Measurements from ENCODE around the gene DHRS7B.
A peak's percentile ranks its signal among the peaks of the same experiment; 100 is the strongest.
"Not testable (repeated sequence)": the region's sequence is repeated elsewhere in the genome, so short reads cannot be mapped to it uniquely, and the experiment has no call there.

Gene DHRS7B

DNA sequence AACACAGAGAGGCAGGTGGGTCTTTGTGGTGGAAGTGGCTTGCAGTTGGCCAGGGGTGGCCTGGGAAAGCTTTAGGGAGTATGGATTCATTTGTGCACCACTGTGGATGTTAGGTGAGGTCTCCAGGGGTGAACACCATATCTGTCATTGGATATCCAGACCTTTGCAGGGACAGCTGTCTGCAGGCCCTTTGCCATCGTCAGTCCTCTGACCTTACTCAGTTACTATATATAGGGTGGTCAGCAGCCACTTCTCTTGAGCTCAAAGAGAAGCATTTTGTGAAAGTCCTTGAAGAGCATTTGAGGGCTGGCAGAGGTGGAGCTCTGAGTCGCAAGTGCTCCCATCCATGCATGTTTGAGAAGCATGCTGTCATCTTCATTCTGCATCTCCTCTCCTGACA is 46.8 kb downstream of the DHRS7B start:
- H3K9me3 Mint-ChIP-seq: no peaks in the 10 kb centered on the region

DNA sequence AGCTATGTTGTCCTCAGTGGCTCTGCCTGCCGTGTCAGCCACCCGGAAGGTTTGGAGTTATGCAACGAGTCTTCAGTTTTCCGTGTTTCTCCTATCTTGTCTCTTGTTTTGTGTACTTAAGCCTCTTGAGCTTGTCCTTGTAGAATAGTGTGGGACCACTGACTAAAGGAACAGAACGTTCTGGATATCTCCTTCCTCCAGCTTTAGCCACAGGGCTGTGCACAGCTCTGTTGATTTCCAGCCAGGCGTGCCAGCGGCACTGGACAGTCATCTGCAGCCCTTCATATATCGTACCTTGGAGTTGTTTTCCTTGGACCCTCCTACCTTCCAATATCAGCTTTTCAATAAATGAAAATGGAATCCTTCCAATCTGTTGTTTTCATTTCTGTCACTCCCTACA is 47.4 kb downstream of the DHRS7B start:
- Mint-ChIP-seq H3K36me3 (ENCODE audit: low read depth) (peaks cover 21% of the 10 kb centered on the region), H3K27ac (no peak overlapping the region), H3K4me3 (no peak overlapping the region), H3K4me1 (ENCODE audit: low read depth) (peaks cover 13% of the 10 kb centered on the region), H3K9me3 (no peaks in the 10 kb centered on the region), H3K27me3 (no peaks in the 10 kb centered on the region)

More for the DNA sequence above, 46.8 kb downstream of the DHRS7B start:
- H3K36me3 Mint-ChIP-seq (ENCODE audit: low read depth): peaks cover 16% of the 10 kb centered on the region
- H3K27ac Mint-ChIP-seq: no peak overlapping the region
- H3K27me3 Mint-ChIP-seq: no peaks in the 10 kb centered on the region
- H3K4me3 Mint-ChIP-seq: no peak overlapping the region
- peaks cover 13% of the 10 kb centered on the region for H3K4me1 Mint-ChIP-seq (ENCODE audit: low read depth)

DNA sequence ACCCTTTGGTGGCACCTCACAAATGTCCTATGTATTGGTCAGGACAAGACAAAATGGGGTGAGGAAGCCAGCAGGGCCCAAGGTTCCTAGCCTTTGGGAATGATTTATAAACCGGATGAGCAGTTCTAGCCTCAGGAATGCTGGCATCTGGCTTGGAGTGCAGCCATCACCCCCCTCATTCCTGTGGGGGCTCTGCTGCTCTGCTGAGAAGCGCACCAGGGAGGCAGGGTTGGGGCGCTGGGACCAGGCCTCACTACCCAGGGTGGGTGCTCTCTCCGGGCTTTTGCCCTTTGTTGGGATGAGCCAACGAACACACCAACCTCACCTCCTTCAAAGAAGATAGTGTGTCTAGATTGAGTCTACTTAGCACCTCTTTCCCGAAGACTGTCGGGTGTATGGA is 47.9 kb downstream of the DHRS7B start:
- Mint-ChIP-seq H3K36me3 (ENCODE audit: low read depth) (peaks cover 21% of the 10 kb centered on the region), H3K4me1 (ENCODE audit: low read depth) (peaks cover 13% of the 10 kb centered on the region), H3K4me3 (no peak overlapping the region), H3K9me3 (no peaks in the 10 kb centered on the region), H3K27me3 (no peaks in the 10 kb centered on the region), H3K27ac (no peak overlapping the region)

DNA sequence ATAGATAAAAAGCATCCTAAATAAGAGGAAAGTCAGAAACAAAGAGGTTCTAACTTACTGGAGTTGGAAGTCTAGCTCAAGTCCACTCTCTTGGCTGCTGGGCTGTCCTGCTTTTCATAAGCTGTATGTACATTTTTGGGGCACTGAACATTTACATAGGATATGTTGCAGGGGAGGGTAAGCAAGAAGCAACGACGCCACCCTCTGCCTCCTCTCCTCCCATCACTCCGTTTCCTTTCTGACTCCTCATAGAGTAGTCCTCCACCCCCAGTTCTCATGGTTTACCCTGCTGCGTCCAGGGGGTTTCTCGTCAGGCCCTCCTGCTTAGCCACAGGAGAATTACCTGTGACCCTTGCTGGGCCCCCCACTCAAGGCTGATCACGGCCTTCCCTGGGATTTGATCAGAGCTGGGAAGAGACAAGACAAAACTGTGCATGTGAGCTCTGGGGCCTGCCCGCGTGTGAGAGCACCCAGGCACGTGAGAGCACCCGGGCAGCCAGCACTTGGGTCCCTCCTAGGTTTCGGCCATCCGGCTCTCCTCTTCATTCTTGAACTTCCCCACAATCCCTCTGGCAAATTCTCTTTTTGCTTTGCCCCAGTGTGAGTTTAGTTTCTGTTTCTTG is 50.1 kb downstream of the DHRS7B start:
- Mint-ChIP-seq H3K27ac (no peak overlapping the region), H3K27me3 (no peaks in the 10 kb centered on the region), H3K4me3 (no peak overlapping the region), H3K4me1 (ENCODE audit: low read depth) (peaks cover 3% of the 10 kb centered on the region), H3K36me3 (ENCODE audit: low read depth) (peaks cover 21% of the 10 kb centered on the region), H3K9me3 (no peaks in the 10 kb centered on the region)

DNA sequence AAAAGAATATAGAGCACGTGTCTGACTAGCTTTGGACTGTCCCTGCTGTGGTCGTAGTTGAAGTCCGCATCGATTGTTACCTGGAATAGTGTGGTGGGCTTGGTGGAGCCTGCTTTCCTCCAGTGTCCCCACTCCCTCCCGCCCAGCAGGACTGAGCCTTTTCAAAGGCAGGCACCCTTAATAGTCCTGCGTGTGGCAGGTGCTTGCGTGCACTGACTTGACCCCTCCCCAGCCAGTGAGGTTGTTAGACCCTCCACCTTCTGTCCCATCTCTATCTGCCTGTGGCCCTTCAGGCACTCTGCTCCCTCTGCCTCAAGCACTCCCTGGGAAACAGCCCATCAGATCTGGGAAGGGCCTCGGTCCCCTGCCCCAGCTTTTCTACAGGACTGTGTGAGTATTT is 50.6 kb downstream of the DHRS7B start:
- Mint-ChIP-seq H3K27me3 (no peaks in the 10 kb centered on the region), H3K27ac (no peak overlapping the region), H3K9me3 (no peaks in the 10 kb centered on the region), H3K4me1 (ENCODE audit: low read depth) (no peaks in the 10 kb centered on the region), H3K36me3 (ENCODE audit: low read depth) (peaks cover 21% of the 10 kb centered on the region), H3K4me3 (no peak overlapping the region)

DNA sequence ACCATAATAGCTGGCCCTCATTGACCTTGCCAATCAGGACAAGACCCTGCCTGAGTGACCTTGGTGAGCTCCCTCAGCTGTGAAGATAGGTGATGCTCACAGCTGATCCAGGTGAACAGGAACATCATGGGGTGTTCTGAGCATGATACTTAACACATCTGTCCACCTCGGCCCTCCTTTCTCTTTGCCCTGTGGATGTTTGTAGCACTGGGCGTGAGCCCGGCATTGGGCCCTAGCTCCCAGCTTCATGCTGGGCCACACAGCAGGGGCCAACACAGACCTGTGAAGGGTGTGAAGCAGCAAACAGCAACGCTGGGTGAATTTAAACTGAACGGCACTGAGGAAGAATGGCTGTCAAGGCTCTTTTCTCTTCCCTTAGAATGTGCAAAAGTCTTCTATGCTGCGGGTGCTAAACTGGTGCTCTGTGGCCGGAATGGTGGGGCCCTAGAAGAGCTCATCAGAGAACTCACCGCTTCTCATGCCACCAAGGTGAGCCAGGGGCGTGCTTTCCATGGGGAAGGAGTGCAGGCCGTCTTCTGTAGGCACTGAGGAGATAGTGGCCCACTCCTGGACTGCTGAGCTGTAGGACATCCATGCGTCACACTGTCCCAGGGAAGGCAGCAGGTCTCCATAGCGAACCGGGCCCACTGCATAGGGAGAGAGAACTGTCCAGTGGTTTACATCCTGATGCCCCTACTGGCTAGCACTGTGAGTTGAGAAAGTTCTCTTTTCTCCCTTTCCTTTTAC is 51.3 kb downstream of the DHRS7B start:
- Mint-ChIP-seq H3K4me1 (ENCODE audit: low read depth) (no peaks in the 10 kb centered on the region), H3K36me3 (ENCODE audit: low read depth) (peaks cover 18% of the 10 kb centered on the region), H3K9me3 (no peaks in the 10 kb centered on the region), H3K4me3 (no peak overlapping the region), H3K27ac (no peak overlapping the region), H3K27me3 (no peaks in the 10 kb centered on the region)

DNA sequence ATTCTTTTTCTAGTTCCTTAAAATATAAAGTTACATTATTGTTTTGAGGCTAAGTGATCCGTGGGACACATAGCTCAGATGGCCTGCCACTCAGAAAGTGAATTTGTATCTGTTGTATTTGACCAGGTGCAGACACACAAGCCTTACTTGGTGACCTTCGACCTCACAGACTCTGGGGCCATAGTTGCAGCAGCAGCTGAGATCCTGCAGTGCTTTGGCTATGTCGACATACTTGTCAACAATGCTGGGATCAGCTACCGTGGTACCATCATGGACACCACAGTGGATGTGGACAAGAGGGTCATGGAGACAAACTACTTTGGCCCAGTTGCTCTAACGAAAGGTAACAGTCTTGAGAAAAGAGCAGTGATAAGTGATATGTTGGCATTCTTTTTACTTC is 56.7 kb downstream of the DHRS7B start:
- Mint-ChIP-seq H3K4me3 (no peak overlapping the region), H3K36me3 (ENCODE audit: low read depth) (peaks cover 29% of the 10 kb centered on the region), H3K27ac (no peak overlapping the region), H3K27me3 (no peaks in the 10 kb centered on the region), H3K4me1 (ENCODE audit: low read depth) (no peaks in the 10 kb centered on the region), H3K9me3 (no peaks in the 10 kb centered on the region)

DNA sequence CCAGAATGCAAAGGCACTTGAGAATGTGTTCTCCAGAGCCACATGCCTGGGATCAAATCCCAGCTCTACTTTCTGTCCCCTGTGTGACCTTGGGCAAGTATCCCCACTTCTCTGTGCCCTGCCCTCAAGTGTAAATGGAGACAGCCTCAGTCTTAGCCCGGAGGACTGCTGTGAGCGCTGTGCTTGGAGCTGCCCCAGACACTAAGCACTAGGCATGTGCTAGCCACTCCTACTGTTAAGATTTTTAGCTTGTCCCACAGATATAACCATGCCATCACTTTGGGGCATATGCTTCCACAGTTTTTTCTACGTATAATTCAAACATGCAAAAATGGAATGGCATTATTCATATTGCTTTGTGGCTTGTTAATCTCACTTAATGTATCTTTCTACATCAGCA is 57.8 kb downstream of the DHRS7B start:
- H3K9me3 Mint-ChIP-seq: no peaks in the 10 kb centered on the region
- H3K27me3 Mint-ChIP-seq: no peaks in the 10 kb centered on the region
- no peak overlapping the region for H3K4me3 Mint-ChIP-seq
- peaks cover 24% of the 10 kb centered on the region for H3K36me3 Mint-ChIP-seq (ENCODE audit: low read depth)
- H3K4me1 Mint-ChIP-seq (ENCODE audit: low read depth): no peaks in the 10 kb centered on the region
- H3K27ac Mint-ChIP-seq: no peak overlapping the region

DNA sequence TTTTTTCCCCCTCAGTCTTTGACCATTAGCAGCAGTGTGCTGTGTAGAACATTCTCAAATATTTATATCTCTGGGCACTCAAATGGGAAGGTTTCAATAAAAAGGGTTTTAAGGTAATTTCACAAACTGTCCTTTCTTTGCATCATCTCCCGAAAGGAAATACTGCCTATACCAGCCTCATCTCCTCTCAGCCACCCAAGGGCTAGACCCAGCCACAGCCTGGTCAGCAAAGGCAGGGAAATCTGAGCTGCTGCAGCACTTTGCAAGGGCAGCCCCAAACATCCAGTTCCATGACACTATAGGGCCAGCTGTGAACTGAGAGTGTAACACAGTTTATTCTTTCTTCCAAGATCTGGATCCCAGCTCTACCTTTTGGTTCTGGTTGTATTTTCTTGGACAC is 58.3 kb downstream of the DHRS7B start:
- H3K27me3 Mint-ChIP-seq: no peaks in the 10 kb centered on the region
- no peak overlapping the region for H3K27ac Mint-ChIP-seq
- H3K4me3 Mint-ChIP-seq: no peak overlapping the region
- H3K9me3 Mint-ChIP-seq: no peaks in the 10 kb centered on the region
- no peaks in the 10 kb centered on the region for H3K4me1 Mint-ChIP-seq (ENCODE audit: low read depth)
- peaks cover 25% of the 10 kb centered on the region for H3K36me3 Mint-ChIP-seq (ENCODE audit: low read depth)

DNA sequence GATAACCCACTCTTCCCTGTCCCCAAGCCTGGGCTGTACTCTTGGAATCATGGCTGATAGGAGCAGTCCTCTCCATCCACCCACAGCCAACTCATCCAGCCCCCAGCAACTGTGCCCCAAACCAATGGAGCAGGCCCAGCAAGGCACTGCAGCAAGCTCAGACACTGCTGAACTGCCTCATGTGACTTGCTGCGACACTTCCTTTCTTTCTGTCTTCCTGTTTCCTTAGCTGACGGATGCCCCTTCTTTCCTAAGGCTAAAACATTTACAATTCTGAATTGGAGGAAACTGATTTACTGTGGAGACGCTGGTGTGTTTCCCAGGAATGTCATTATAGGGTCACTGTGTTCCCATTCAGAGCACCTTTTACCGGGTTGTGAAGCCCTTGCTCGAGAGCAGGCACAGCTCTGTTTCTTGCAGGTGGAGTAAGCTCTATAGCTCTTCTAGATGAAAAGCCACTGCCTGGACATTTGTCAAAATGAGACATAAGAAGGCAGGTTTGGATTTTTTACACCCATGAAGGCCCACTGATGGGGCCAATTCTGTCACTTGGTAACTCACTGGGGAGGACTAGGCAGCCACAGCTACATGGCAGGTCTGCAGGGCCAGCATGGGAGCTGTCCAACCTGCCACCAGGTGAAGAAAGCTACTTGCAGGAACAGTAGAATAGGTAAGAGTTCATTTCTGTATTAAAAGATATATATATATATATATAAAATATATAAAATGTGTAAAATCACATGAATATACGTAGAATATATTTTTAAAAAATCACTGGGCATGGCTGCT is 59.8 kb downstream of the DHRS7B start:
- Mint-ChIP-seq H3K4me1 (ENCODE audit: low read depth) (no peaks in the 10 kb centered on the region), H3K9me3 (no peaks in the 10 kb centered on the region), H3K36me3 (ENCODE audit: low read depth) (peaks cover 34% of the 10 kb centered on the region), H3K27ac (no peak overlapping the region), H3K4me3 (no peak overlapping the region), H3K27me3 (no peaks in the 10 kb centered on the region)

DNA sequence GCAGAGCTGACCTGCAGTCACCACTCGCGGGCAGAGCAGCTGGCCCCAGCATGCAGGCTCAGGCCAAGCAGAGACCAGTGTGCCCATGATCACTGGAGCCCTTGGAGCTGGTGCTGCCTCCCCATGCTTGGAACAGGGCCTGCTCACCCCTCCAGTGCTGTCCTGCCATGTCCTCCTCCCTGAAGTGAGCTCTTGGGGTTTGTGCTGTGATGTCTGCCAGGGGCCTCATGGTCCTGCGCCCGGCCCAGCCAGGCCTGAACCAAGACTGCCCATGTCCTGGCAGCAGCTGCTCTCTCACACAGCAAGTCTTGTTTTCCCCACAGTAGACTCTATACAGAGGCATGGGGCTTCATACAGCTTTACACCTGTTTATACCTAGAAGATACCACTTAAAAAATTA is 62.6 kb downstream of the DHRS7B start:
- Mint-ChIP-seq H3K4me3 (no peak overlapping the region), H3K4me1 (ENCODE audit: low read depth) (no peaks in the 10 kb centered on the region), H3K36me3 (ENCODE audit: low read depth) (peaks cover 31% of the 10 kb centered on the region), H3K27me3 (no peaks in the 10 kb centered on the region), H3K27ac (no peak overlapping the region), H3K9me3 (no peaks in the 10 kb centered on the region)

DNA sequence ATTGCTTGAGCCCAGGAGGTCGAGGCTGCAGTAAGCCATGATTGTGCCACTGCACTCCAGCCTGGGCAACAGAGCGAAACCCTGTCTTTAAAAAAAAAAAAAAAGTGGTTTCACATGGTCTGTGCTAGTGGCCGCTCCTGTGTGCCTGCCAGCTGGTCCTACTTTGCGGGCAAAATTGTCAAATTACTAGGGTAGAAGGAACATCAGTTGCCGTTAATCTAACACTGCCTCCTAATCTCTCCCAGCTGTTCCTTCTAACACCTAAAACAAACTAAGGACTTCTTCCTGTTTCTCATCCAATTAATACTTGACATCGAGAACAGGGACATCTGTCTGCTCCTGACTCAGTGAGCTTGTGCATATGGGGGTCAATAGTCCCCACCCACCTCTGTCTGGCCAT is 63.3 kb downstream of the DHRS7B start:
- Mint-ChIP-seq H3K9me3 (no peaks in the 10 kb centered on the region), H3K27me3 (no peaks in the 10 kb centered on the region), H3K4me1 (ENCODE audit: low read depth) (no peaks in the 10 kb centered on the region), H3K36me3 (ENCODE audit: low read depth) (peaks cover 29% of the 10 kb centered on the region), H3K4me3 (no peak overlapping the region), H3K27ac (no peak overlapping the region)

DNA sequence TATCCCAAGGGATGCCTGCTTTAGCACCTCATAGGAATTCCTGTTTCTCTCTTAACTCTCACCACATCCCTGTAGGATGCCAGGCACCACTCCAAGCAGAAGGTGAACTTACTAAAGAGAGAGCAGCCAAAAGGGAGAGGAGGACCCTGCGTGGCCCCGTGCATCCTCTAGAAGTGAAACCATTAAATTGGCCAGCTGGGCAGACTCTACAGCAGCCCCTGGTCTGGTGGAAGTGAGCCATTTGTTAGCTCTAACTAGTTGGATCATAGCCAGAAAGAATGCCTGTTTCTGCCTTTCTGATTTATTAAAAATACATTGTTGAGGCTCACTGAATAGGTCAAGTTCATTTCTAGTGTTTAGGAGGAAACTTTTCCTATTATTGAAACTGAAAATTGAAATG is 64.9 kb downstream of the DHRS7B start:
- no peaks in the 10 kb centered on the region for H3K27me3 Mint-ChIP-seq
- H3K36me3 Mint-ChIP-seq (ENCODE audit: low read depth): peaks cover 29% of the 10 kb centered on the region
- no peak overlapping the region for H3K4me3 Mint-ChIP-seq
- H3K4me1 Mint-ChIP-seq (ENCODE audit: low read depth): no peaks in the 10 kb centered on the region
- no peak overlapping the region for H3K27ac Mint-ChIP-seq
- H3K9me3 Mint-ChIP-seq: no peaks in the 10 kb centered on the region

DNA sequence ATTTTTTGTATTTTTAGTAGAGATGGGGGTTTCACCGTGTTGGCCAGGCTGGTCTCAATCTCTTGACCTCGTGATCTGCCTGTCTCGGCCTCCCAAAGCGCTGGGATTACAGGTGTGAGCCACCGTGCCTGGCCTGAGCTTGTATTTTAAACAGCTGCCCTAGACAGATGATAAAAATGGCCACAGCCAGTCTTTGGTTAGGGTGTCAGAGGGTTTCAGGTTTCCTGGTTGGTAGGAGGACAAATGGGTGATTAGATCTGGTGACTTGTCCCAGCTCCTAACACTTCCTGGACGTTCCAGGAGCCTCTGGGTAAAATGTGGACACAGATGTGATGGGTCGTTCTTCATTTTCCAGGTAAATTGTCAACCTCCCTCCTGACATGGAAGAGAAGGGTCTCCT is 65.7 kb downstream of the DHRS7B start:
- H3K4me1 Mint-ChIP-seq (ENCODE audit: low read depth); H3K27ac Mint-ChIP-seq; H3K9me3 Mint-ChIP-seq; H3K27me3 Mint-ChIP-seq; H3K4me3 Mint-ChIP-seq: not testable (repeated sequence)
- peaks cover 35% of the 10 kb centered on the region for H3K36me3 Mint-ChIP-seq (ENCODE audit: low read depth)

DNA sequence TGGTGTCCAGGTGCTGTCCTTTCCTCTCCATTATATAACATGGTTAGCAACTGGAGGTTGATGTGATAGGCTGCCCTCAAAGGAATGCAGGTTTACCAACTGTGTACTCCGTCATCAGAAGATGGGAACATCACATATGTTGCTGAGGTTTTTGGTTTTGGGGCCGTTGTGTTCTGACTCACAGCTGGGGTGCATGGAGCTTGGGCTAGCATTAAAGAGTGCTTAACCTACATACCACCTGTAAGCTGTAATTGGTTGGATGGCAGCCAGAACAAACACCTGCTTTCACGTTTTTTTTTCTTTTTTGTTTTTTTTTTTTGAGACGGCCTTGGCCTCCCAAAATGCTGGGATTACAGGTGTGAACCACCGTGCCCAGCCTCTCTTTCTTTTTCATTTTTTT is 66.3 kb downstream of the DHRS7B start:
- Mint-ChIP-seq H3K27ac (peak overlapping the region; percentile 58), H3K4me1 (ENCODE audit: low read depth) (no peaks in the 10 kb centered on the region), H3K27me3 (no peaks in the 10 kb centered on the region), H3K36me3 (ENCODE audit: low read depth) (peaks cover 39% of the 10 kb centered on the region), H3K9me3 (no peaks in the 10 kb centered on the region), H3K4me3 (no peak overlapping the region)
